Endothelial cell of umbilical vein (primary cell): Measurements from ENCODE around the gene KCNMB3. TPM values are rescaled to one million over a fixed set of nuclear protein-coding genes. Genes with fewer than 3 reads are reported as not detected.
A peak's percentile ranks its signal among the peaks of the same experiment; 100 is the strongest.
"Not testable (repeated sequence)": the region's sequence is repeated elsewhere in the genome, so short reads cannot be mapped to it uniquely, and the experiment has no call there.

ENCODE experiments used
- BruUV-seq: library from RNA; stranded (reverse); fragments of 400-500 nt; replicated peaks from 2 replicates; lab custom pipeline; 2021; lab: Mats Ljungman, UMichigan
- CTCF ChIA-PET: fragments of 300-600, 350-600 bp; sonication (Branson Sonifier 250); formaldehyde crosslinking; loops from one replicate; lab custom pipeline; 2021; ENCODE audit warnings: antibody characterized with exemption, inconsistent platforms; lab: Charles Lee
- POLR2A ChIA-PET: fragments of 300-600, 350-600 bp; sonication (Branson Sonifier 250); formaldehyde crosslinking; loops from one replicate; lab custom pipeline; 2021; ENCODE audit warnings: antibody characterized with exemption, inconsistent platforms; lab: Charles Lee
- DNase-seq: peaks from one replicate; pipeline ENCODE4 v3.0.0-alpha.2; 2011; ENCODE audit warnings: low read depth, low spot score
- FAIRE-seq: peaks from 2 replicates; lab custom pipeline; 2011; peaks lifted over from hg19 to GRCh38; lab: Jason Lieb, UNC
- H2AFZ ChIP-seq: 2 replicates; pipeline ENCODE4 v1.6.0; 2012; ENCODE audit warnings: low read depth, low read length, control low read depth, inconsistent platforms
- H3K27ac ChIP-seq: 2 replicates; pipeline ENCODE4 v1.5.1; 2011; ENCODE audit warnings: low read depth, mild to moderate bottlenecking, control low read depth, low read length, moderate library complexity; ENCODE audit not compliant: insufficient read depth
- H3K27me3 ChIP-seq, 2 experiments: 2 replicates each; pipeline versions ENCODE4 v1.6.0 to v1.6.1; 2011; ENCODE audit warnings: low read length in 2 of 2, mixed read lengths in 1 of 2; ENCODE audit not compliant: control insufficient read depth in 2 of 2, insufficient read depth in 2 of 2
- H3K36me3 ChIP-seq, 2 experiments: 2 replicates in 1 of 2; 3 replicates in 1 of 2; pipeline ENCODE4 v1.5.1; 2011; ENCODE audit warnings: low read length in 2 of 2, mild to moderate bottlenecking in 1 of 2, moderate library complexity in 1 of 2; ENCODE audit not compliant: control insufficient read depth in 2 of 2, insufficient read depth in 2 of 2; ENCODE audit errors: extremely low read depth in 1 of 2
- H3K4me1 ChIP-seq: 3 replicates; pipeline ENCODE4 v1.5.1; 2011; ENCODE audit warnings: mild to moderate bottlenecking, low read length; ENCODE audit not compliant: control insufficient read depth, insufficient read depth; ENCODE audit errors: extremely low read depth
- H3K4me2 ChIP-seq: 2 replicates; pipeline ENCODE4 v1.6.1; 2011; ENCODE audit warnings: low read length, control low read depth, mixed read lengths; ENCODE audit not compliant: insufficient read depth
- H3K4me3 ChIP-seq, 3 experiments: fragments of 200-600 bp in 1 of 3; sonication (generic), shearing (Covaris generic) in 1 of 3; replicated peaks in 1 of 3; 2 replicates each; pipeline ENCODE4 v1.5.1; 2011 to 2016; ENCODE audit warnings: control low read depth in 3 of 3, low read length in 3 of 3, mild to moderate bottlenecking in 2 of 3, inconsistent platforms in 1 of 3, low read depth in 1 of 3, moderate library complexity in 1 of 3; ENCODE audit not compliant: insufficient read depth in 1 of 3
- H3K79me2 ChIP-seq: 2 replicates; pipeline ENCODE4 v1.6.0; 2012; ENCODE audit warnings: low read length, inconsistent platforms; ENCODE audit not compliant: control insufficient read depth, insufficient read depth
- H3K9ac ChIP-seq: replicated peaks from 2 replicates; pipeline ENCODE3; 2011; ENCODE audit warnings: low read length, control low read depth; ENCODE audit not compliant: insufficient read depth; ENCODE audit errors: extremely low read depth
- H3K9me1 ChIP-seq: replicated peaks from 3 replicates; pipeline ENCODE4 v1.6.0; 2011; ENCODE audit warnings: mild to moderate bottlenecking, low read length; ENCODE audit not compliant: control insufficient read depth, insufficient read depth; ENCODE audit errors: extremely low read depth
- H3K9me3 ChIP-seq: replicated peaks from 2 replicates; pipeline ENCODE4 v1.5.1; 2012; ENCODE audit warnings: low read length, inconsistent platforms; ENCODE audit not compliant: control insufficient read depth, insufficient read depth
- H4K20me1 ChIP-seq: replicated peaks from 2 replicates; pipeline ENCODE3; 2011; ENCODE audit warnings: mild to moderate bottlenecking, low read length; ENCODE audit not compliant: control insufficient read depth, insufficient read depth; ENCODE audit errors: extremely low read depth
- EZH2 ChIP-seq: IDR thresholded peaks from 2 replicates; pipeline ENCODE4 v1.6.1; 2012; ENCODE audit warnings: borderline replicate concordance, low read depth, mild to moderate bottlenecking, moderate library complexity, low read length, inconsistent platforms; ENCODE audit not compliant: severe bottlenecking
- FOS ChIP-seq: IDR thresholded peaks from 2 replicates; pipeline ENCODE4 v1.6.1; 2011; ENCODE audit warnings: mild to moderate bottlenecking, low read length, moderate library complexity, borderline replicate concordance; ENCODE audit not compliant: insufficient read depth
- GATA2 ChIP-seq: IDR thresholded peaks from 2 replicates; pipeline ENCODE4 v1.7.0; 2011; ENCODE audit warnings: low read depth, mild to moderate bottlenecking, moderate library complexity, mixed read lengths, low read length; ENCODE audit not compliant: insufficient read length, insufficient read depth
- JUN ChIP-seq: IDR thresholded peaks from 2 replicates; pipeline ENCODE4 v1.6.1; 2011; ENCODE audit warnings: borderline replicate concordance, low read depth; ENCODE audit not compliant: insufficient read length, insufficient read depth
- MAX ChIP-seq: IDR thresholded peaks from 2 replicates; pipeline ENCODE4 v1.6.1; 2011; ENCODE audit not compliant: insufficient read depth, insufficient read length
- MYC ChIP-seq: IDR thresholded peaks from one replicate; pipeline ENCODE4 v1.6.1; 2011; ENCODE audit warnings: mild to moderate bottlenecking, low read depth, low read length
- POLR2A ChIP-seq: IDR thresholded peaks from 2 replicates; pipeline ENCODE4 v1.6.1; 2012; ENCODE audit warnings: low read depth, mild to moderate bottlenecking, control low read depth, low read length
- POLR2AphosphoS5 ChIP-seq: IDR thresholded peaks from 2 replicates; pipeline ENCODE4 v1.6.1; 2012; ENCODE audit warnings: low read depth, mild to moderate bottlenecking, control low read depth, low read length, moderate library complexity; ENCODE audit not compliant: insufficient read depth
- dilution Hi-C: fragments of 300-500 bp; cut with MboI; formaldehyde crosslinking; loops from one replicate; pipeline ENCODE4 v1.15.0; 2019; ENCODE audit warnings: low sequenced_read_pairs; ENCODE audit not compliant: extremely low pct_ligation_motif_present
- intact Hi-C: fragments of 100-400 bp; cut with micrococcal nuclease; formaldehyde crosslinking; loops from one replicate; pipeline ENCODE4 v1.10.0; 2022
- polyA plus RNA-seq, 4 experiments: library from polyadenylated mRNA; depleted of rRNA in 3 of 4; stranded (reverse) in 3 of 4; unstranded in 1 of 4; fragments of >200 nt; gene quantifications; 2 replicates each; pipeline versions ENCODE4 v1.2.1 to v1.2.3, GENCODE V29; 2011 to 2012; ENCODE audit warnings: missing spikeins in 1 of 4
- total RNA-seq: library from RNA; stranded (reverse); gene quantifications from 2 replicates; pipeline ENCODE4 v1.2.3, GENCODE V29; 2021
- TF ChIP-seq, protein P1 (sequence below), 2 donors: IDR thresholded peaks; 1 replicate in 1 of 2; 2 replicates in 1 of 2; pipeline ENCODE4 v1.5.1; 2011; ENCODE audit warnings: low read length in 2 of 2, mild to moderate bottlenecking in 2 of 2, moderate library complexity in 2 of 2, control low read depth in 1 of 2, inconsistent platforms in 1 of 2, low read depth in 1 of 2; ENCODE audit not compliant: insufficient read depth in 1 of 2; ENCODE audit errors: extremely low read depth in 1 of 2

The KCNMB3 gene
- total and polyA plus RNA-seq, 2 donors (not counting 3 experiments of a cell fraction or from before 2014, with no cell fraction given) = 1.2 to 1.7 TPM

GRCh38 chr3:179276001-179276400 lies 25.1 kb upstream of the KCNMB3 start:
- Histone ChIP-seq H3K9ac (no peak overlapping the region), H3K4me1 (no peaks in the 10 kb centered on the region), H4K20me1 (no peaks in the 10 kb centered on the region), H3K9me3 (no peaks in the 10 kb centered on the region), H3K27ac (no peak overlapping the region), H2AFZ (peak overlapping the region; percentile 32), H3K79me2 (no peaks in the 10 kb centered on the region), H3K9me1 (no peaks in the 10 kb centered on the region), H3K27me3 (peaks cover 4 to 5% of the 10 kb centered on the region in 2 experiments), H3K4me3 (no peak overlapping the region), H3K36me3 (no peaks in the 10 kb centered on the region), H3K4me2 (no peak overlapping the region)
- DNase-seq (no peak), FAIRE-seq (no peak)
- BruUV-seq = no TSS peak
- TF ChIP-seq FOS = no peak
- TF ChIP-seq GATA2 = no peak
- no peak for TF ChIP-seq POLR2A
- no peak for TF ChIP-seq MYC
- no peak for TF ChIP-seq MAX
- no peak for TF ChIP-seq EZH2
- TF ChIP-seq JUN = no peak
- TF ChIP-seq, protein P1, sequence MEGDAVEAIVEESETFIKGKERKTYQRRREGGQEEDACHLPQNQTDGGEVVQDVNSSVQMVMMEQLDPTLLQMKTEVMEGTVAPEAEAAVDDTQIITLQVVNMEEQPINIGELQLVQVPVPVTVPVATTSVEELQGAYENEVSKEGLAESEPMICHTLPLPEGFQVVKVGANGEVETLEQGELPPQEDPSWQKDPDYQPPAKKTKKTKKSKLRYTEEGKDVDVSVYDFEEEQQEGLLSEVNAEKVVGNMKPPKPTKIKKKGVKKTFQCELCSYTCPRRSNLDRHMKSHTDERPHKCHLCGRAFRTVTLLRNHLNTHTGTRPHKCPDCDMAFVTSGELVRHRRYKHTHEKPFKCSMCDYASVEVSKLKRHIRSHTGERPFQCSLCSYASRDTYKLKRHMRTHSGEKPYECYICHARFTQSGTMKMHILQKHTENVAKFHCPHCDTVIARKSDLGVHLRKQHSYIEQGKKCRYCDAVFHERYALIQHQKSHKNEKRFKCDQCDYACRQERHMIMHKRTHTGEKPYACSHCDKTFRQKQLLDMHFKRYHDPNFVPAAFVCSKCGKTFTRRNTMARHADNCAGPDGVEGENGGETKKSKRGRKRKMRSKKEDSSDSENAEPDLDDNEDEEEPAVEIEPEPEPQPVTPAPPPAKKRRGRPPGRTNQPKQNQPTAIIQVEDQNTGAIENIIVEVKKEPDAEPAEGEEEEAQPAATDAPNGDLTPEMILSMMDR (IDR thresholded peaks at IDR 0.05; ENCODE audit: extremely low read depth in 1 of 2, insufficient read depth in 1 of 2, low read depth in 1 of 2, low read length in 2 of 2) = no peak
- no peak for TF ChIP-seq POLR2AphosphoS5
- CTCF ChIA-PET = interaction anchor here (0.6 to 1.9 kb wide), 5 partner anchors 23 to 261 kb away, joined by 3 to 6 read pairs (median 4); no protein-coding TSS in a partner anchor
- dilution Hi-C loops (no loop called here), intact Hi-C loops (no loop called here)
- POLR2A ChIA-PET = interaction anchor here (0.6 kb wide), 1 partner anchor 134 kb away, joined by 5 read pairs; no protein-coding TSS in a partner anchor

DNA sequence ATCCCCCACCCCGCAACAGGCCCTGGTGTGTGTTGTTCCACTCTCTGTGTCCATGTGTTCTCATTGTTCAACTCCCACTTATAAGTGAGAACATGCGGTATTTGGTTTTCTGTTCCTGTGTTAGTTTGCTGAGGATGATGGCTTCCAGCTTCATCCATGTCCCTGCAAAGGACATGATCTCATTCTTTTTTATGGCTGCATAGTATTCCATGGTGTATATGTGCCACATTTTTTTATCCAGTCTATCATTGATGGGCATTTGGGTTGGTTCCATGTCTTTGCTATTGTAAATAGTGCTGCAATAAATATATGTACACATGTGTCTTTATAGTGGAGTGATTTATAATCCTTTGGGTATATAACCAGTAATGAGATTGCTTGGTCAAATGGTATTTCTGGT lies 23.5 kb upstream of the KCNMB3 start:
- H3K4me1 ChIP-seq, H2AFZ ChIP-seq, intact Hi-C loops, H3K4me3 ChIP-seq, POLR2A ChIA-PET, FAIRE-seq, H3K79me2 ChIP-seq, H3K27ac ChIP-seq, H4K20me1 ChIP-seq, H3K9me3 ChIP-seq, H3K36me3 ChIP-seq, H3K9ac ChIP-seq, H3K27me3 ChIP-seq, H3K4me2 ChIP-seq, dilution Hi-C loops, DNase-seq, CTCF ChIA-PET, H3K9me1 ChIP-seq, BruUV-seq: not testable (repeated sequence)
